NCI-H1417 treated with DMSO at 0.1 percent for 48 hours (cell line): ENCODE measurements around the gene IMP3.

Source experiments
- DNase-seq: peaks from one replicate; lab custom pipeline; 2025; lab: John Stamatoyannopoulos, UW

IMP3 gene

GRCh38 chr15:75672646-75673425, 32.8 kb upstream of the IMP3 start:
- no peak for DNase-seq

- DNase-seq = no peak
Measured at GRCh38 chr15:75671730-75672602, 31.9 kb upstream of the IMP3 start.

GRCh38 chr15:75669879-75670212, 29.8 kb upstream of the IMP3 start:
- no peak for DNase-seq

- DNase-seq = no peak
Measured at GRCh38 chr15:75669191-75669878, 29.3 kb upstream of the IMP3 start.

GRCh38 chr15:75666823-75667501, 26.9 kb upstream of the IMP3 start:
- no peak for DNase-seq

GRCh38 chr15:75663931-75664421, 24.0 kb upstream of the IMP3 start:
- no peak for DNase-seq

- no peak for DNase-seq
Measured at GRCh38 chr15:75662823-75663519, 22.9 kb upstream of the IMP3 start.

GRCh38 chr15:75661756-75662140, 21.7 kb upstream of the IMP3 start:
- DNase-seq = no peak

- no peak for DNase-seq
Measured at GRCh38 chr15:75661100-75661755, 21.2 kb upstream of the IMP3 start.

- DNase-seq = no peak
Measured at GRCh38 chr15:75659928-75660645, 20.1 kb upstream of the IMP3 start.

GRCh38 chr15:75659141-75659771, 19.2 kb upstream of the IMP3 start:
- DNase-seq = no peak

GRCh38 chr15:75656813-75657212, 16.8 kb upstream of the IMP3 start:
- no peak for DNase-seq

GRCh38 chr15:75656331-75656730, 16.3 kb upstream of the IMP3 start:
- no peak for DNase-seq

GRCh38 chr15:75655931-75656330, 15.9 kb upstream of the IMP3 start:
- DNase-seq = no peak

- DNase-seq = no peak
Measured at GRCh38 chr15:75654201-75654907, 14.3 kb upstream of the IMP3 start.

- DNase-seq = no peak
Measured at GRCh38 chr15:75653347-75653913, 13.4 kb upstream of the IMP3 start.

GRCh38 chr15:75651810-75652543, 12.0 kb upstream of the IMP3 start:
- no peak for DNase-seq
